ENCODE results near the gene PAFAH2. TPM values are rescaled to one million over a fixed set of nuclear protein-coding genes. Genes with fewer than 3 reads are reported as not detected.

The PAFAH2 gene
- total and polyA plus RNA-seq, 2 of the 13 experiments (the other 11 are each of a cell fraction or from before 2014, with no cell fraction given) = 6.9 to 9.4 TPM

DNA sequence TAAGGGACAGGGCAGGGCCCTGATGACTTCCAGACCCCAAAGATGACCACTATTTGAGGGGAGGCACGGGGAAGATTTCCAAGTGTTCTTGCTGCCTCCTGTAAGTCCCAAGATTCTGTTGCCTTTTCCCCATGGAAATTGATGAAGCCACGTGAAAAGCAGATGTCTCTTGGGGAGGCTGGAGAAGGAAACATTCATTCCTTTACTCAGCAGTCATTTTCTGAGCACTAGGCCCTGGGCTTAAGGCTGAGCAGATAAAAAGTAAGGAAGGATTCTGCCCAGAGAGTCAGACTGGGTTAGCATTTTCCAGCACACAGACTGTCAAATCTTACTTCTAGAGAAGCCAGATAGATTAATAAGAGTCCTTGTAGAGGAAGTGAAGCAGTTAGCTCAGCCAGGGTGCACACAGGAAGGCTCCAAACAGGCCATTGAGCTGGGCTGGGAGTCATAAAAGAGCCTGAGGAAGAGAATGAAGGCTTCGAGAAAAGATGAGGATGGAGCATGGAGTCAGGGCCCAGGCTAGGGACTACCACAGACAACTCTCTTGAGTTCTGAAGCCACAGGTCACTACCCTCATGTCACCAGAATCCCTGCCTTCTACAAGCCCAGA is 33.9 kb upstream of the PAFAH2 start:
- no TSS peak for BruUV-seq (replicated peaks)
- TF ChIP-seq MLLT10 (CRISPR knock-in tag; IDR thresholded peaks at IDR 0.05) (no peak), ZNF143 (CRISPR knock-in tag; IDR thresholded peaks at IDR 0.05) (no peak), ZFYVE20 (CRISPR knock-in tag; IDR thresholded peaks at IDR 0.05; ENCODE audit: borderline replicate concordance, low read depth) (no peak), ZNF790 (CRISPR knock-in tag; IDR thresholded peaks at IDR 0.05; ENCODE audit: borderline replicate concordance) (no peak), RARG (CRISPR knock-in tag; IDR thresholded peaks at IDR 0.05; ENCODE audit: low read depth) (no peak)
- TF ChIP-seq, protein P1, sequence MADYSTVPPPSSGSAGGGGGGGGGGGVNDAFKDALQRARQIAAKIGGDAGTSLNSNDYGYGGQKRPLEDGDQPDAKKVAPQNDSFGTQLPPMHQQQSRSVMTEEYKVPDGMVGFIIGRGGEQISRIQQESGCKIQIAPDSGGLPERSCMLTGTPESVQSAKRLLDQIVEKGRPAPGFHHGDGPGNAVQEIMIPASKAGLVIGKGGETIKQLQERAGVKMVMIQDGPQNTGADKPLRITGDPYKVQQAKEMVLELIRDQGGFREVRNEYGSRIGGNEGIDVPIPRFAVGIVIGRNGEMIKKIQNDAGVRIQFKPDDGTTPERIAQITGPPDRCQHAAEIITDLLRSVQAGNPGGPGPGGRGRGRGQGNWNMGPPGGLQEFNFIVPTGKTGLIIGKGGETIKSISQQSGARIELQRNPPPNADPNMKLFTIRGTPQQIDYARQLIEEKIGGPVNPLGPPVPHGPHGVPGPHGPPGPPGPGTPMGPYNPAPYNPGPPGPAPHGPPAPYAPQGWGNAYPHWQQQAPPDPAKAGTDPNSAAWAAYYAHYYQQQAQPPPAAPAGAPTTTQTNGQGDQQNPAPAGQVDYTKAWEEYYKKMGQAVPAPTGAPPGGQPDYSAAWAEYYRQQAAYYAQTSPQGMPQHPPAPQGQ (CRISPR knock-in tag; IDR thresholded peaks at IDR 0.05; ENCODE audit: borderline replicate concordance) = no peak
- H4K20me1 ChIP-seq (ENCODE audit: insufficient read depth, low read length) = no peaks in the 10 kb centered on the region
- H3K4me1 ChIP-seq (ENCODE audit: insufficient read depth, low read length) = peaks cover 62% of the 10 kb centered on the region
- ATAC-seq (no peak), DNase-seq (ENCODE audit: low spot score) (no peak), FAIRE-seq (no peak)
- 4% methylated on average over 3 of the region's 3 CpGs for WGBS (ENCODE audit: low lambda C conversion rate)
- no peak overlapping the region for H3K27ac ChIP-seq (ENCODE audit: extremely low read length, insufficient read depth, low read length)
- no peaks in the 10 kb centered on the region for H3K9me3 ChIP-seq (ENCODE audit: low read length)
- intact Hi-C loops (cut with micrococcal nuclease; ENCODE audit: unreplicated experiment) = no loop called here
- H3K4me3 ChIP-seq (replicated peaks in 1 of 3; ENCODE audit: insufficient read depth in 1 of 3, low read depth in 2 of 3, low read length in 3 of 3) = no peak overlapping the region
- in situ Hi-C loops (cut with HindIII; ENCODE audit: extremely low pct_ligation_motif_present, low pct_unique_long_range_greater_than_20kb) = no loop called here
- no peaks in the 10 kb centered on the region for H3K36me3 ChIP-seq (replicated peaks in 1 of 2; ENCODE audit: control insufficient read depth in 1 of 2, insufficient read depth in 2 of 2, low read length in 2 of 2)
- ChIA-PET CTCF (ENCODE audit: low intra/inter-chr PET ratio, low total read pairs) (no interaction called here), POLR2A (no interaction called here)
- no peaks in the 10 kb centered on the region for H3K79me2 ChIP-seq (ENCODE audit: insufficient read depth, low read length)
- no peak overlapping the region for H2AFZ ChIP-seq (ENCODE audit: low read length)
- no peak overlapping the region for H3K9ac ChIP-seq (ENCODE audit: insufficient read depth, low read depth, low read length)
- no peak overlapping the region for H3K4me2 ChIP-seq (ENCODE audit: low read depth, low read length)
- peaks cover 0 to 21% of the 10 kb centered on the region in 2 experiments; a peak in 4 of 5 replicates for H3K27me3 ChIP-seq (ENCODE audit: control insufficient read depth in 1 of 2, insufficient read depth in 2 of 2, low read length in 2 of 2)

DNA sequence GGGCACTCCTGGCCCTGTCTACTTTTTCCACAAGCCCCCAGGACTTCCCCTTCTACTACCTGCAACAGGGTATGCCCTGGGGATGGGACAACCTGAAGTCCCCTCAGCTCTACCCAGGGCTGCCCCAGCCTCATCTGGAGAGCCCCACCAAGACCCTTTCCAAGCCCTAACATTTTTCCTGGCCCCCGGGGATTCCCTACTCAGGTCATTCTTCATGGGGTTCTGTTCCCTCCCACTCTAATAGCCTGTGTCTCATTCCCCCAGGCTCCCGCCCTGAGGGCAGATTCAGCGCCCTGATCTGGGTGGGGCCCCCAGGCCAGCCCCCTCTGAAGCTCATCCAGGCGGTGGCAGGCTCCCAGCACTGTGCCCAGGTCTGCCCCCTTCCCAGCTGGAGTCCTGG is 33.3 kb upstream of the PAFAH2 start:
- no peak for ATAC-seq
- no peak overlapping the region for H3K9ac ChIP-seq (ENCODE audit: insufficient read depth, low read depth, low read length)
- H3K4me3 ChIP-seq (replicated peaks in 1 of 3; ENCODE audit: insufficient read depth in 1 of 3, low read depth in 2 of 3, low read length in 3 of 3) = no peak overlapping the region
- H3K36me3 ChIP-seq (replicated peaks in 1 of 2; ENCODE audit: control insufficient read depth in 1 of 2, insufficient read depth in 2 of 2, low read length in 2 of 2) = no peaks in the 10 kb centered on the region
- H3K4me2 ChIP-seq (ENCODE audit: low read depth, low read length) = no peak overlapping the region
- CTCF ChIA-PET (ENCODE audit: low intra/inter-chr PET ratio, low total read pairs) = no interaction called here
- WGBS (ENCODE audit: low lambda C conversion rate) = 23% methylated on average over 4 of the region's 4 CpGs
- H2AFZ ChIP-seq (ENCODE audit: low read length) = no peak overlapping the region
- peaks cover 0 to 18% of the 10 kb centered on the region in 2 experiments; a peak in 4 of 5 replicates for H3K27me3 ChIP-seq (ENCODE audit: control insufficient read depth in 1 of 2, insufficient read depth in 2 of 2, low read length in 2 of 2)
- no peak overlapping the region for H3K27ac ChIP-seq (ENCODE audit: extremely low read length, insufficient read depth, low read length)
- H3K79me2 ChIP-seq (ENCODE audit: insufficient read depth, low read length) = no peaks in the 10 kb centered on the region
- no peak for TF ChIP-seq CCAR2 (optimal IDR thresholded peaks at IDR 0.05; ENCODE audit: low read depth, low read length)
- TF ChIP-seq ZFP37 (CRISPR knock-in tag; IDR thresholded peaks at IDR 0.05; ENCODE audit: borderline replicate concordance) = no peak
- no peak for TF ChIP-seq ZNF891 (CRISPR knock-in tag; IDR thresholded peaks at IDR 0.05)
- no peak for TF ChIP-seq ISX (CRISPR knock-in tag; conservative IDR thresholded peaks at IDR 0.05)
- TF ChIP-seq YEATS2 (CRISPR knock-in tag; IDR thresholded peaks at IDR 0.05; ENCODE audit: borderline replicate concordance) = no peak
- H3K4me1 ChIP-seq (ENCODE audit: insufficient read depth, low read length) = peaks cover 58% of the 10 kb centered on the region
- no peaks in the 10 kb centered on the region for H4K20me1 ChIP-seq (ENCODE audit: insufficient read depth, low read length)
- POLR2A ChIA-PET = no interaction called here
- FAIRE-seq = no peak
- no peaks in the 10 kb centered on the region for H3K9me3 ChIP-seq (ENCODE audit: low read length)
- intact Hi-C loops (cut with micrococcal nuclease; ENCODE audit: unreplicated experiment) = no loop called here
- in situ Hi-C loops (cut with HindIII; ENCODE audit: extremely low pct_ligation_motif_present, low pct_unique_long_range_greater_than_20kb) = no loop called here
- DNase-seq (ENCODE audit: low spot score) = no peak
- BruUV-seq (replicated peaks) = no TSS peak
